Activated CD4-positive, alpha-beta T cell treated with anti-CD3 and anti-CD28 coated beads, Interleukin-2, amount 10 ng/mL, durations not matched to agents 7 days and 5 days (primary cell): Measurements from ENCODE around the gene TEAD4. TPM values are rescaled to one million over a fixed set of nuclear protein-coding genes. Genes with fewer than 3 reads are reported as not detected.

Experiments used
- CTCF ChIA-PET: fragments of 350-600 bp; sonication (Branson Sonifier 250); formaldehyde crosslinking; loops from one replicate; lab custom pipeline; 2021; ENCODE audit warnings: antibody characterized with exemption; lab: Charles Lee
- POLR2A ChIA-PET: fragments of 350-600 bp; sonication (Branson Sonifier 250); formaldehyde crosslinking; loops from one replicate; lab custom pipeline; 2021; ENCODE audit warnings: antibody characterized with exemption; lab: Charles Lee
- DNase-seq: peaks from one replicate; pipeline ENCODE4 v3.0.0-alpha.2; 2020
- H3K27ac Mint-ChIP-seq: one replicate; pipeline ENCODE4 v1.8.0; 2021; ENCODE audit warnings: mild to moderate bottlenecking, moderate library complexity, mixed read lengths
- H3K27me3 Mint-ChIP-seq: one replicate; pipeline ENCODE4 v1.8.0; 2021; ENCODE audit warnings: mixed read lengths
- H3K36me3 Mint-ChIP-seq: one replicate; pipeline ENCODE4 v1.8.0; 2021; ENCODE audit warnings: low read depth, mixed read lengths
- H3K4me1 Mint-ChIP-seq: one replicate; pipeline ENCODE4 v1.8.0; 2021; ENCODE audit warnings: mixed read lengths
- H3K4me3 Mint-ChIP-seq: one replicate; pipeline ENCODE4 v1.8.0; 2021; ENCODE audit warnings: mild to moderate bottlenecking, moderate library complexity, mixed read lengths
- H3K9me3 Mint-ChIP-seq: one replicate; pipeline ENCODE4 v1.8.0; 2021; ENCODE audit warnings: mixed read lengths
- total RNA-seq, 2 experiments: library from RNA; stranded (reverse); gene quantifications; one replicate each; pipeline ENCODE4 v1.2.3, GENCODE V29; 2021

The TEAD4 gene
- total RNA-seq, 2 experiments from 2014 or later, result 0.69 to 1.00 TPM

GRCh38 chr12:3073438-3074250 is 114.4 kb downstream of the TEAD4 start:
- Mint-ChIP-seq H3K4me1 (peaks cover 9% of the 10 kb centered on the region), H3K4me3 (no peak overlapping the region), H3K27me3 (peaks cover 23% of the 10 kb centered on the region), H3K36me3 (no peaks in the 10 kb centered on the region), H3K27ac (no peak overlapping the region), H3K9me3 (no peaks in the 10 kb centered on the region)
- ChIA-PET CTCF (interaction anchor here (0.5 to 1.5 kb wide), 6 partner anchors 13 to 207 kb away, joined by 3 to 6 read pairs (median 3); no protein-coding TSS in a partner anchor), POLR2A (no interaction called here)
- peak; percentile 86 for DNase-seq

DNA sequence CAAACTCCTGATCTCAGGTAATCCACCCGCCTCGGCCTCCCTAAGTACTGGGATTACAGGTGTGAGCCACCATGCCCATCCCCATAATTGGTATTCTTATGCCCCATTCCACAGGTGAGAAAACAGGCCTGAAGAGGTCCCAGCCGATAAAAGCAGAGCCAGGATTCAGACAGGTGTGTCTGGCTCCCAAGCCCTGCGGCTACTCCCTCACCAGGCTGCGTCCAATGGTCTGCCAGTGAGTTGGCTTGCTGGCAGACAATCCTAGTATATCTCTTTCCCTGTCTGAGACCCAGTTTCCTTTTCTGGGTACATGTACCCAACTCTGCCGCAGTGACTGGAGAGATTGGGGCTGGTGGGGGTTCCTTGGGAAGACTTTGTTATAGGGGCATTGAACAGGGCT is 116.1 kb downstream of the TEAD4 start:
- Mint-ChIP-seq H3K36me3 (no peaks in the 10 kb centered on the region), H3K9me3 (no peaks in the 10 kb centered on the region), H3K4me1 (peaks cover 9% of the 10 kb centered on the region), H3K4me3 (peak overlapping the region; percentile 4), H3K27ac (no peak overlapping the region), H3K27me3 (peaks cover 22% of the 10 kb centered on the region)
- no peak for DNase-seq
- POLR2A ChIA-PET, result no interaction called here
- CTCF ChIA-PET, result interaction anchor here (1.0 to 1.6 kb wide), 2 partner anchors 200 to 225 kb away, joined by 3 read pairs; no protein-coding TSS in a partner anchor

GRCh38 chr12:3076730-3077571 is 117.8 kb downstream of the TEAD4 start, which contains the start of gene TSPAN9:
TSS of gene TSPAN9 (plus strand) at chr12:3077379. CDS start at chr12:3201194, 123,815 bp downstream.
- Mint-ChIP-seq H3K36me3 (no peaks in the 10 kb centered on the region), H3K27me3 (peaks cover 22% of the 10 kb centered on the region), H3K27ac (no peak within 1 kb of the TSS), H3K4me3 (peak within 1 kb of the TSS; percentile 63), H3K9me3 (no peaks in the 10 kb centered on the region), H3K4me1 (peaks cover 9% of the 10 kb centered on the region)
- POLR2A ChIA-PET, result no interaction called here
- CTCF ChIA-PET, result interaction anchor here (1.6 kb wide), 1 partner anchor 199 kb away, joined by 3 read pairs; no protein-coding TSS in a partner anchor
- peak; percentile 60 for DNase-seq

DNA sequence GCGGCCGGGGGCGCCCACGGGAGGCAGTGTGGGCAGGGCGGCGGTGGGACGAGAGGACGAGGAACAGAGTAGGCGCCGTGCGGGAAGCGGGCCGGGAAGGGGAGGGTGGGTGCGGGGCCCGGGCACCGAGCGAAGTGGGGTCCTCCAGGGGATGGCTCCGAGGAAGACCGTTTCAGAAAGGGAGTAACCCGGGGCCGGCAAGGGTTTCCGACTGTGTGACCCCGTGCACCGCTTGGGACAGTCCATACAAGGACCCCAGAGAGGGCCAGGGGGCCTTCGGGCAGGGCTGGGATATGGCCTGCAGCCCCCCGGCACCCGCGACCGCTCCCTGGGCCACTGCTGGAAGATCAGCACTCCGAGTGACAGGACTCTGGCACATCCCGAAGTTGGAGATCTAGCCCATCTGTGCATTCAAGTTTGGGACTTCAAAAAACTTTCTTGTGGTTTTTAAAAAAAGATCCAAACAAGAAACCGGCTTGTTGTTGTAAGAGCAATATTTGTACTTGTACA is 118.4 kb downstream of the TEAD4 start:
- no peak overlapping the region for H3K27ac Mint-ChIP-seq
- ChIA-PET CTCF (interaction anchor here (1.2 kb wide), 1 partner anchor 22 kb away, joined by 3 read pairs; no protein-coding TSS in a partner anchor), POLR2A (no interaction called here)
- peak overlapping the region; percentile 59 for H3K4me3 Mint-ChIP-seq
- H3K9me3 Mint-ChIP-seq, result no peaks in the 10 kb centered on the region
- no peak for DNase-seq
- H3K36me3 Mint-ChIP-seq, result no peaks in the 10 kb centered on the region
- H3K4me1 Mint-ChIP-seq, result peaks cover 9% of the 10 kb centered on the region
- H3K27me3 Mint-ChIP-seq, result peaks cover 22% of the 10 kb centered on the region

DNA sequence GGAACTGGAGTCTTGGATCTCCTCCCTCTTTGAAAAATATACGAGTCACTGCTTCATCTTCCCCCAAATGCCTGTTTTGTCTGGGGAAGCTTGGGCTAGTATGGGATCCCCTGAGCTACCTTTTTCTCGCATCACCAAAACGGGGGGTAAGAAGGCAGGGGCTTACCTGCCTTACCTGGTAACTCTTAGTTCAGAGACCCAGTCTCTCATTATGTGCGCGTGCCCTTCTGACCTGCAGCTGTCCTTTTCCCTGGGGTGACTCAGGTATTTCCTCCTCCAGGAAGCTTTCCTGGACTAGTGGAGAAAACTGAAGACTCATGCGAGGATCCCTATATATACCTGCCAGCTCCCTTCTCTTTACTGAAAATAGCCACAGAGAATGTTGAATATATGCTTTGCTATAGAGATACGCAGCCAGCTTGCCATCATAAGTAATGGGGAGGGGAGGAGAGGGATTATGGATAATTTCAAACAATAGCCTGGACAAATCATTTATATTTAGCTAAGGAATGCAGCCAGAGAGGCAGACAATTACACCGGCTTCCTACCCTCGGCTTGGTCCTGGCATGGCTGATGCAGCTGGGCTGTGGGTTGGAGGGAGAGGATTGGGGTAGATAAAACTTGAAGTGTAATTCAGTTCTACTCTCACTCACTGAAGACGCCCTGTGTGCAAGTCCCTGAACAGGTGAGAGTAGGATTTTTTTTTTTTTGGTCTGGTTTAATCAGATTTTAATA is 119.1 kb downstream of the TEAD4 start:
- Mint-ChIP-seq H3K27ac (no peak overlapping the region), H3K4me3 (peak overlapping the region; percentile 59), H3K9me3 (no peaks in the 10 kb centered on the region), H3K36me3 (no peaks in the 10 kb centered on the region), H3K4me1 (peaks cover 9% of the 10 kb centered on the region), H3K27me3 (peaks cover 21% of the 10 kb centered on the region)
- ChIA-PET CTCF (interaction anchor here (1.2 kb wide), 1 partner anchor 21 kb away, joined by 3 read pairs; no protein-coding TSS in a partner anchor), POLR2A (no interaction called here)
- DNase-seq, result no peak

- Mint-ChIP-seq H3K4me1 (peaks cover 12% of the 10 kb centered on the region), H3K27me3 (peaks cover 12% of the 10 kb centered on the region), H3K36me3 (no peaks in the 10 kb centered on the region), H3K4me3 (no peak overlapping the region), H3K27ac (no peak overlapping the region), H3K9me3 (no peaks in the 10 kb centered on the region)
- CTCF ChIA-PET, result no interaction called here
- no peak for DNase-seq
- POLR2A ChIA-PET, result no interaction called here
Observed at GRCh38 chr12:3081091-3081490, 121.9 kb downstream of the TEAD4 start.

- Mint-ChIP-seq H3K9me3 (no peaks in the 10 kb centered on the region), H3K27me3 (peaks cover 11% of the 10 kb centered on the region), H3K27ac (no peak overlapping the region), H3K36me3 (no peaks in the 10 kb centered on the region), H3K4me1 (peaks cover 11% of the 10 kb centered on the region), H3K4me3 (no peak overlapping the region)
- DNase-seq, result no peak
- POLR2A ChIA-PET, result no interaction called here
- CTCF ChIA-PET, result no interaction called here
Observed at GRCh38 chr12:3081886-3082285, 122.7 kb downstream of the TEAD4 start.

DNA sequence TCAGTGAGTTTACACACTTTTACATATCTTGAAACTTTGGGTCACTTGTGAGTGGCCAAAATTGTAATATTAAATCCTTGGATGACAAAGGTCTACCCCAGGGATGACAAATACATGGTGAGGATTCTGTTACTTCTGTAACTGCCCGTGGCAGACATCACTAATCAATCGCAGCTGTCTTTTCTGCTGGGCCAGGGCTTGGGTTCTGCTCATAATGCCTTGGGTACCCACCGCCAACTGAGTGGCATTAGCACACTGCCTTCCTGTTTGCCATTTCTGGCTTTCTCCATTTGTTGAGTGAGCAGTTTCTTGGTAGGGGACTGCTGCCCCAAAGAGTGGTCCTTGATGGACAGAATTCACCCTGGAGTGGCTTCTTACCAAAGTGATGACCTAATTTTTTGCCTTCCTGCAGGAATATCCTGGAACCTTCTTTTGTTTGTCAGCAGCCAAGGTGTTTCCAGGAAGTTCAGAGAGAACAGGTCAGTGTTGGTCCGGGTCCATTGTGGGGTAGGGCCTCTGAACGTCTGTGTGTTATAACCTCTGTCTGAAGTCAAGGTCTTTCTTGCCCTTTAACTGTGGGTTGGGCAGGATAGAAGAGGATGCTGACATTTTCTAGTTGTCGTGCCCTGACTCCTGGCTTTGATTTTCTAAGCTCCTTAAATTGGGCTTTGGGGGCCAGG is 124.2 kb downstream of the TEAD4 start:
- no peak for DNase-seq
- Mint-ChIP-seq H3K9me3 (no peaks in the 10 kb centered on the region), H3K4me1 (peaks cover 6% of the 10 kb centered on the region), H3K36me3 (no peaks in the 10 kb centered on the region), H3K4me3 (no peak overlapping the region), H3K27me3 (peaks cover 4% of the 10 kb centered on the region), H3K27ac (no peak overlapping the region)
- ChIA-PET CTCF (no interaction called here), POLR2A (no interaction called here)

DNA sequence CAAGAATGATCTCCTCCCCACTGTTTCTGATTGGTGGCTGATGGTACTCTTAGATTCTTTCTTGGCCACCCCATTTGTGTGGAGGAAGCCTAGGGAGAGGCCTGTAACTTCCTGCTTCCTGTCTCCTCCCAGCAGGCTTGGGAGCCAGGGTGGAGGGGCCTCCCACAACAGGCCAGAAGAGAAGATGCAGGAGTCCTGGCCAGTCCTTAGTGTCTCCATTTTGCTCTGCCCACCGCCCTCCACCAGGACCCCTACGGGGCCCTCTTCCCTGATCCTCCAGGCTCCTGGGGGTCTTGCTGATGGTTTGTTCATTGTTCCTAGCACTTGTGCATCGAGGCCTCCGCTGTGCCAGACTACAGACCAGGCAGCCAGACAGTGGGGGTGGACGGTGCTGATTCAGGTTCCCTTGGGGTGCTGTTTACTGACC is 124.7 kb downstream of the TEAD4 start:
- no peak for DNase-seq
- Mint-ChIP-seq H3K9me3 (no peaks in the 10 kb centered on the region), H3K36me3 (no peaks in the 10 kb centered on the region), H3K4me3 (no peak overlapping the region), H3K4me1 (peaks cover 6% of the 10 kb centered on the region), H3K27ac (no peak overlapping the region), H3K27me3 (peaks cover 2% of the 10 kb centered on the region)
- ChIA-PET POLR2A (no interaction called here), CTCF (no interaction called here)

GRCh38 chr12:3084742-3085141 is 125.5 kb downstream of the TEAD4 start:
- peaks cover 6% of the 10 kb centered on the region for H3K4me1 Mint-ChIP-seq
- POLR2A ChIA-PET, result interaction anchor here (0.6 kb wide), 1 partner anchor 117 kb away, joined by 3 read pairs; no protein-coding TSS in a partner anchor

GRCh38 chr12:3085341-3086139 is 126.3 kb downstream of the TEAD4 start:
- no peak for DNase-seq
- ChIA-PET CTCF (no interaction called here), POLR2A (no interaction called here)
- Mint-ChIP-seq H3K4me1 (peaks cover 6% of the 10 kb centered on the region), H3K4me3 (no peak overlapping the region), H3K27ac (no peak overlapping the region), H3K9me3 (no peaks in the 10 kb centered on the region), H3K27me3 (no peaks in the 10 kb centered on the region), H3K36me3 (no peaks in the 10 kb centered on the region)

More at GRCh38 chr12:3084742-3085141, 125.5 kb downstream of the TEAD4 start:
- Mint-ChIP-seq H3K36me3 (no peaks in the 10 kb centered on the region), H3K27me3 (peaks cover 2% of the 10 kb centered on the region), H3K9me3 (no peaks in the 10 kb centered on the region), H3K27ac (no peak overlapping the region), H3K4me3 (no peak overlapping the region)
- CTCF ChIA-PET, result no interaction called here
- no peak for DNase-seq
